HG03280 (cell line): ENCODE data around the gene FAM3B.

Experiments
- ATAC-seq: cut with Tn5 transposase; IDR thresholded peaks from one replicate; pipeline ENCODE4 v1.9.1; 2021; ENCODE audit warnings: mild to moderate bottlenecking, moderate library complexity; ENCODE audit not compliant: unreplicated experiment

The FAM3B gene

DNA sequence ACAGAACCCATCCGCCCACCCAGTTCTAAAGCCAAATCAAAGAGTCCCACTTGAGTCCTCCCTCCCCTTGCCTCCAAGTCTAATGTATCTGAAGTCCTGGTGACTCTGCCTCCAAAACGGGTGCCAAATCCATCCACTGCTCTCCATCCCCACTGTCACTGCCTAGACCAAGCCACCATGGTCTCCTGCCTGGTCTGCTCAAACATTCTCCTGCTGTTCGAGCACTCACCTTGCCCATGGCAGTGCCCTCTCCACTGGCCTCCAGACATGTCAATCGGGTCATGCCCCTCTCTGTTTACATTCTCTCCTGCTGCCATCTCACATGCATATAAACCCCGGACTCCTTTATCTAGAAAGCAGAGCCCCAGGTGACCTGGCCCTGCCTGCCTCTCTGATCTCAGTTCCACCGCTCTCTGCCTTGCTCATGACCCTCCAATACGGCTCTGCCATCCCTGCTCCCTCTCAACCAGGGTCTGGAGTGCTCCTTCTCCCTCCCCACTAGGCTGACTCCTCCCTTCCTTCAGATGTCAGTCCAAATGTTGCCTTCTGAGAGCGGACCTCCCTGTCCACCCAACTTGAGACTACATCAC lies 77.4 kb downstream of the FAM3B start:
- ATAC-seq = no peak

DNA sequence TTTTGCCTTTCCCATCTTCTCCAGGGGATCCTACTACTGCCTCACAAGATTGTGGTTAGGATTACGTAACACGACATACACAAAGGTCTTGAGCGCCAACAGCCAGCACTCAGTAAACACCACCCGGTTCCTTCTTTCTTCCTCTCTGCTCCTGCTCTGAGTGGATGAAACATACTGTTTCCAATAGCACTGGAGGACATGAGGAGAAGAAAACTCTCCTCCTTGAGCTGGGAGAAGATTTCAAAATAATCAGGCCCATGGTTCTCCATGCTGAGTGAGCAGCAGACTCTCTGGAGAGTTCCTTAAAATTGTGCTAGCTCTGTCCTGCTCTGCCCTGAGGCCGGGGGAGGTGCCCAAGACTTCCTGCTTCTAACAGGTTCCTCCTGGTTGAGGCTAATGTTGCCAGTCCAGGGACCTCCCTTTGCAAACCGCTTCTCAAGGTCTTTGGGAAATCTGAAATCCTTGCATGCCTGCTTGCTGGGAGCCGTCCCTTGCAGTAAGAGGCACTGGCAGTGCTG lies 80.0 kb downstream of the FAM3B start:
- ATAC-seq = no peak

DNA sequence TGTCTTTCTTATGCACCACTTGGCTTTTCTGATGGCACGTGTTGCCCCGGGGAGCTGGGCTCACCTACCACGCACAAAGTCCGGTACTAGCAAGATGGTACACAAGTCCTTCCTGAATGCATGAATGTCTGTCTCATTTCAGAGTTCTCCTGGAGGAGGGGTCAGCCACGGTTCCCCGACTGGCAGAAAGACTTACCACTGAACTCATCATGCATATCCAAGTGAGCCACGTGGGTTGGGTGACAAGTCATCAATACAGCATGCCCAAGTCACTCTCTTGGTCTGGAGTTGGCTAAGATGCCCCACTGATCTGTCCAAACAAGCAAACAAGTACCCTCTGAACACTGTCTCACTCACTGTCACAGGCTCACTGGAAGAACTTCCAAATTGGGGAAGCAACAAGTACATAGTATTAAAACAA lies 80.9 kb downstream of the FAM3B start:
- no peak for ATAC-seq

GRCh38 chr21:41398251-41398650 lies 81.7 kb downstream of the FAM3B start:
- no peak for ATAC-seq

DNA sequence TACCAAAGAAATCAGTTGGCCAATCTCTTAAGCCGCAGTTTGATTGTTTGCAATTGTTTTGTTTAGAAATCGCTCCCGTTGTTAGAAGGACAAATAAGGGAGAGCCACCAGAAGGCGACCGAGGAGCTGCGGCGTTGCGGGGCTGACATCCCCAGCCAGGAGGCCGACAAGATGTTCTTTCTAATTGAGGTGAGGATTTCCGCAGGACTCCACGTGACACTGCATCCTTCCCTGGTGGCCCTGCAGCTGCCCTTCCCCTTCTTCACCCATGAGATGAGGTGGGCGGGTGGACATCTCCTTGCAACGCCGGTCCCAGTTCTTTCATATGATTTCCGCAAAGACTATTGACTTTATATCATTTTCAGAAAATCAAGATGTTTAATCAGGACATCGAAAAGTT lies 82.2 kb downstream of the FAM3B start:
- no peak for ATAC-seq

- ATAC-seq = no peak
Measured at GRCh38 chr21:41399246-41399800, 82.7 kb downstream of the FAM3B start.

DNA sequence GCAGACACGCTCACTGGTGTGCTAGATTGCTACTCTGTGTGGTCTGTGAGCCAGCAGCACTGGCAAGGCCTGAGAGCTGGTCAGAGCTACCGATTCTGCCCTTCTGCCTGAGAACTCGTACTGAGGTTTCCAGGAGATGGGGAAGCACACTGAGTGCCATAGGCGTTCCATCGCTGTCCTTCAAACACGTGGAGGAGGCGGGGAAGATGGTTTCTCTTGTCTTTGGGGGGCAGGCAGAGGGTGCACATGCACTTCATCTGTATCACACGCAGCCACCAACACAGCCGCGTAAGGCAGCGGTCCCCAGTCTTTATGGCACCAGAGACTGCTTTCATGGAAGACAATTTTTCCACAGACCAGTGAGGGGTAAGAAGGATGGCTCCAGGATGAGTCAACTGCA lies 85.6 kb downstream of the FAM3B start:
- ATAC-seq = no peak

DNA sequence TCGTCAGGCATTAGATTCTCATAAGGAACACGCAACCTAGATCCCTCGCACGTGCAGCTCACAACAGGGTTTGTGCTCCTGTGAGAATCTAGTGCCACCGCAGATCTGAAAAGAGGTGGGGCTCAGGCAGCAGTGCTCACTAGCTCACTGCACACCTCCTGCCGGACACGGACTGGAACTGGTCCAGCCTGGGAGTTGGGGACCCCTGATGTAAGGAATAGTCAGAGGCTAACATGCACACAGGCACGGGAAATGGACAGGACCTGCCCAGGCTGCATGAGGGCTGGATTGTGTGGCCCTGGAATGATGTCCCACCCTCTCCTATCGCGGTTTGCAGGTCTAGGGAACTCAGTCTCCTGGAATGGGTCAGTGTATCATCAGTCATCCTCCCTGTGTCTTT lies 86.2 kb downstream of the FAM3B start:
- ATAC-seq = no peak

GRCh38 chr21:41403331-41403730 lies 86.7 kb downstream of the FAM3B start:
- ATAC-seq = no peak

DNA sequence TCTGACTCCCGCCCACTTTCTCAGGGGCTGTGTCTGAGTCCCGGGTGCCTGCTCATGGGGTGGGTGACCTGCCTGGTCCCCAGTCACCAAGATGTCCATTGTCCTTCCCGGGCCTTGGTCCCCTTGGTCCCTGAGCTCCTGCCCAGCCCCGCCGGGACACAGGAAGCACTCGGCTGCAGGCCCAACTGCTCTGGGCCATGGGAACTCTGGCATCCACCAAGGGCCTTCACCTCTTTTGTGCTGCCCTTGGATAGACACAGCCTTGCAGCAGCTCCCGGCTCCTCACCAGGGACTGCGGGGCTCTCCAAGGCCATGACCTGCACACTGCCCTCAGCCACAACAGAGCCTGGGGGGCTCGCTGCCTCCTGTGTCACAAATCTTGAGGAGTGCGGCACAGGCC lies 87.4 kb downstream of the FAM3B start:
- no peak for ATAC-seq

GRCh38 chr21:41405321-41405720 lies 88.7 kb downstream of the FAM3B start:
- no peak for ATAC-seq

- no peak for ATAC-seq
Measured at GRCh38 chr21:41406340-41406739, 89.7 kb downstream of the FAM3B start.
